ENCODE data around the gene WDR86.

The WDR86 gene

DNA sequence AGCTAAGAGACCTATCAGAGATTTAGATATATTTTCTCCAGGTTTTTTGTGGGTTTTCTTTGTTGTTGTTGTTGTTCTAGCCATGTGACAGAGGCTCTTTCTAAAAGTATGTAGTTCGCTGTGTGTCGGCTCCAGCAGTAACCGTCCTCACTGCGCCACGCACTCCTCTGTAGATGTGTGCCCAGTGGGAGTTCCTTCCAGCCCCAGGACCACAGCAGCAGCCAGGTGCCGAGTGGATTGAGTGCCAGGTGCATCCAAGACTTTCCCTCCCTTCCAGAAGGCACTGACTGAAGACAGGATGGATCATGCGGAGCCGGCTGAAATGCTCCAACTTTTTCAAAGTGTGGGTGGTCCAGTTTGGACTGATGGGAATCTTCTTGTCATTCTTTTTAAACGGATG lies 31.8 kb downstream of the WDR86 start:
- no peak for DNase-seq

DNA sequence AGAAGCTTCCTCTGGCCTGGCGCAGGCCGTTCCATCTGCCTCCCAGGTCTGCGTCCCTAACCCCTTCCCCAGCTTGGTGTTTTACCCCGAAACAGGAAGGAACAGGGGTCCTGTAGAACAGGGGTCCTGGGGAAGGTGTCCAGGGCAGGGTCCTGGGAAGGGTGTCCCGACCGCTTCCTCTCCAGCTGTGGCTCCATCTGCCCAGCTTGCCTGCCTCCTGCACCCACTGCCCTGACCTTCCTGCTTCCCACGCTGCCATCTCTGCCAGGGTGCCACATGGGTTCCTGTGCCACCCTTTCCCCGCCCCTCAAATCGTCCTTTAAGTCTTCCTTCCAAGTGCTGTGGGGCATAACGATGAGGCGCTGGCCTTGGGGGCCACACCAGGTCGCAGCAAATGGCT lies 32.4 kb downstream of the WDR86 start:
- DNase-seq: no peak

DNA sequence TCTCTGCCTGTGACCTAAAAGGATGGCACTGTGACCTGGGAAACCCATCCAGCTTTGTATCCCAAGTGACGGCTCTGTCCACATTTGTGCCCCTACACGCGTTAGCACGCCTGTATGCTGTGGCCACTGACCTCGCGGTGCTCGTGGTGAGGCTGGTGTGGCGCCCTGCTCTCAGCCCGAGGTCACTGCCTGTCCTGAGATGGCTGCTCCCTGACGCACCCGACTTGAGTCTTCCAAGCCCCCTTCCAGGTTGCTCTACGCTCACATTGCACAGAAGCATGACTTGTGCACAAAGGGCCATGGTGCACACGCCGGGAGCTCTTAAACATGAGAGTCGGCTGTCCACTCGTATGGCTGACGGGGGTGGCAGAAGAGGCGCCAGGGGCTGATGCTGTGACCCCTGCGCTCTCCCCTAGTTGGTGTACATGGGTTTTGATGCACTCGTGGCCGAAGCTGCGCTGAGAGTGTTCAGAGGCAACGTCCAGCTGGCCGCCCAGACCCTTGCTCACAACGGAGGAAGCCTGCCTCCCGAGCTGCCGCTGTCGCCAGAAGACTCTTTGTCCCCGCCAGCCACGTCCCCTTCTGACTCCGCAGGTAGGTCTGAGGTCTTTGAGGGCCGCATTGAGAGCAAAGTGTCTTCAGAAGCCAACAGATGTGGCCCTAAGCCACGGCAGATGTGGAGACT lies 33.5 kb downstream of the WDR86 start:
- DNase-seq: no peak

DNA sequence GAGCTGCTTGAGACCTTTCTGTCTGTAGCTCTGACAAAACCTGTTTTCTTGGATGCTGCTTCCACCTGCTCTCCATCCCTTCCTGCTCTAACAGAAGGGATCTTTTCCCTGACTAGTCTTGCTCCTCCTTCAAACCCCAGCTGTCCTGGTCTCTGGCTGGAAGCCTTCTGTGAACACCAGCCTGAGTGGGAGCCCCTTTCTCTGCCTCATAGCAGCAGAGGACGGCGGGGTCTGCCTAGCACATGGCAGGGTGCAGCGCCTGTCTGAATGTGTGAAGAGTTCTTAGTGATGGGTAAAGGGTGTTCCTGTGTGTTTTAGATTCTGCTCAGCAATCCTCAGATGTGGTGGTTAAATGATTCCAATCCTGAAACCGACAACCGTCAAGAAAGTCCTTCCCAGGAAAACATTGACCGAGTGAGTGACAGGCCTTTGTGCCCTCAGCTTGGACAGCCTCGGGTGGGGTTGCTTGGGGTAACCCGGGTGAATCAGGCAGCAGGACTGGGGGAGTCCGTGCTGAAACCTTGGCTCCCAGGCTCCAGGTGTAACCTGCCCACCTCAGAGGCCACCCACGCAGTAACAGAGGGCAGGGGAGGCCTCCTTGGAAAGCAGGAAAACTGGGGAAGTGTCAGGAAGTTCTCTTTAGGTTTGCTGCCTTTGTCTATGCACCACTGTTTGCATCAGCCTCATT lies 34.2 kb downstream of the WDR86 start:
- DNase-seq: no peak

DNA sequence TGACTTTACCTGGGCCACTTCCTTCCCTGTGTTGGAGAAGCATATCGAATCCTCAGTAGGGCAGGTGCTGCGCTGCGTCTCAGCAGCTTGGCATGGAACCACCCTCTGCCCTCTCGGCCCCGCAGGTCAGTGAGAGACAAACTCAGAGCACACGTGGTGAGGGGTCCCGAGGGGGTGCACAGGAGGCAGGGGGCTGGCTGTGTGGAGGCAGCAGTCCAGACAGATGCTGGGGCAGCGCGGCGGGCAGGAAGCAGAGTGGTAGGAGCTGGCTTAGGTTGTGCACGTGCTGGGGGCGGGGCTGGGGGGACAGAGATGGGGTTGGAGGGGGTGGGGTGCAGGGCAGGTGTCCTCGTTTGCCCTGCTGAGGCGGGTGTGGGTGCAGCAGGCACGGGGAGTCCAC lies 35.1 kb downstream of the WDR86 start:
- no peak for DNase-seq

DNA sequence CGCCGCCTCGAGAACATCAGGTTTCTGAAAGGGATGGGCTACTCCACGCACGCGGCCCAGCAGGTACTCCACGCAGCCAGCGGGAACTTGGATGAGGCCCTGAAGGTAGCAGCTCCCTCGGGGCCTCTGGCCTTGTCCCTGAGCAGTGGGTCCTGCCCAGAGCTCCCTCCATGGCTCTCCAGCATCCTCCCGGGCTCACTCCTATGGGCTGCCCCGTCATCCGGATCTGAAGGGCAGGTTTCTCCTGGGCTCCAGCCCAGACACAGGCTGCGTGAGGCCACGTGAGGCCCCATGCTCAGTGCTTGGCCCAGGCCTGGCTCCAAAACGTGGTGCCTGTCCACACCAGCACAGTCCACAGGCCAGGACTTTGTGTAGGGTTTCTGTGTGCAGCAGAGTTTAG lies 35.7 kb downstream of the WDR86 start:
- no peak for DNase-seq

DNA sequence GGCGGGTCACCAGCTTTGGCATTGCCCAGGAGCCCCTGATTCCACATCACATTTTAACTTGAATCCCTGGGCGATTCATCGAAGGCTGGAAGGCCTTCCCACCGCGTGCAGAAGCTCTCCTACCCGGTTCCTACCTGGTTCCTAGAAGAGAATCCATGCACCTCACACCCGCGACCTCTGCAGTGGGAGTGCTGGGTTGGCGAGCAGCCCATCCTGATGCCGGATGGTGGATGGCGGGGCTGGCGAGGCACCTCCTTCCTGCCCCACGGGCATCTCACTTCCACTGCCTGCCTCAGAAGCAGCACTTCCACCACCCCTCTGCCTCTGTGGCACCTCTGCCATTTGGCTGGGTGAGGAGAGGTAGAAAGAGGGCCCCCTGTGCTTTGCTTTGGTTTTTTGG lies 36.2 kb downstream of the WDR86 start:
- no peak for DNase-seq

DNA sequence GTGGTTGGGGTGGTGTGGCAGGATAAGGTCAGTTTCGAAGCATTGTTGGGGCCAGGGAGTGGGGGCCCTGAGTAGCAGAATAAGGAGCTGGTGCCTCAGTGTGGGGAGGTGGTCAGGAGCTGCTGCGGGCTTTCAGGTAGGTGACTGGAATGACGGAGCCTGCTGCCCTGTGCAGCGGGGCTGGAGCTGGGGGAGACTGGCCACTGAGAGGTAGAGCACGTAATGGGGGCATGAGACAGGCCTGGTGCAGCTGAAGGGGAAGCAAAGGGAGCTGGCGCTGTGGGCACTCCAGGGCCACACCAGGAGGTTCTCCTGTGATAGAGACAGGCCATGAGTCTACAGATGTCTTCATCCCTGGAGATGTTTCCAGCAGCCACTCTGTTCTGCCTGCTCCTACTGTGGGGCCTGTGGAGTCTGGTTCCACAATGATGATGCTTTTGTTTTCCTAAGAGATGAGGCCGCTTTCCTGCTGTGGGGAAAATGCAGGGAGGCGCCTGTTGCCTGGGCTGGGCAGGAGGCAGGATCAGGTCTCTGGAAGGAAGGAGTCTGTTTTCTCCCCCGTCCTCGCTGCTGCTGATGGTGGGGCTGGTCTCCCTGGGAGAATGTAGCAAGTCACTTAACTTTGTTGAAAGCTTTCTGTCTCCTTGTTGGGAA lies 37.1 kb downstream of the WDR86 start:
- no peak for DNase-seq

DNA sequence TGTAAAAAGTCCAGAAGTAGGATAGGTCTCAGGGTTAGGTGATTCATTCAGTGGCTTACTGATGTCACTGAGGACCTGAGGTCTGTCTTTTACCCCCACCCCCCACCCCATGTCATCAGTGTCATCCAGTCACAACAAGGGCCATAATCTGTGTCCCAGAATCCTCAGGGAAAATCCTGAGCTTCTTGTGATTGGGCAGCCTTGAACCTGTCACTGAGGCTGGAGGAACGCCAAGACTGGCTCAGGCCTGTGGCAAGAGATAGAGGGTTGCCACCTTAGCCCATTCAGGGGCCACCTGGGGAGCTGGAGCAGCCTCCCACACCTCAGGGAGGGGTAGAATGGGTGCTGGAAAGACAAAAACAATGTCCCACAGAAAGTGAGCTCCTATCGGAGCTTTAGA lies 38.6 kb downstream of the WDR86 start:
- DNase-seq: no peak

DNA sequence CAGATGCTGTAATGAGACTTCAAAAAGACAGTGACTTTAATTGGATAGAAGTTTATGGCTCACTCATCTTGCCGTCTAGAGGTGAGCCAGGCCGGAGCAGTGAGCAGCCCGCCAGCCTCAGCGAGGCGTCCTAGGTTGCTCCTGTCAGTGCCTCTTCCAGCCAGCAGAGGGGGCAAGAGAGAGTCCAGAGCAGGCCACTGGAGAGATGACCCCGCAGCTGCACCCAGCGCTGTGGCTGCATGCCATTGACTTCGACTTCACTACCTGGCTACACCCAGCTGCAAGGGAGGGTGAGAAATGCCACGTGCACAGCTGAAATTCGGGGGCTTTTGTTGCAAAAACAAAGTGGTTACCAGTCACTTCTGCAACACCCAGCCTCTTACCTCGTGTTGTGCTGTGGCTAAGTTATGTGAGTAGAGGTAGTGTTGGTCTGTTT lies 41.7 kb downstream of the WDR86 start:
- peak; percentile 60 for DNase-seq

DNA sequence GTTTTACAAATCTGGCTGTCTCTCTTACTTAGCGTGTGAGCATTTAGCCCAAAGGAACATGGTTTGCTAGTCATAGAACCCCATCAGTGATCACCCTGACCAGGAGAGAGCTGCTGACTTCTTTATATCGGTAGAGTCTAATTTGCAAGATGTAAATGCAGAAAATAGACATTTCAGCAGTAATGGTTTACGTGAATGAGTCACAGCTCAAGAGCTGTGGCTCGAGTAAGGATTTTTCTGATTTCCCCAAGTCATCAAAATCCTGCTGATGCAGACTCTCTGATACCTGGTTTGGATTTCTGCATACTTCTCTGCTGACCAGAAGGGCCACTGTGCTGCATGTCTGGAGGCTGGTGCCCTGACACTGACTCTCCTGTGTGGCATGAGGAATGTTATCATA lies 42.6 kb downstream of the WDR86 start:
- DNase-seq: peak; percentile 46

DNA sequence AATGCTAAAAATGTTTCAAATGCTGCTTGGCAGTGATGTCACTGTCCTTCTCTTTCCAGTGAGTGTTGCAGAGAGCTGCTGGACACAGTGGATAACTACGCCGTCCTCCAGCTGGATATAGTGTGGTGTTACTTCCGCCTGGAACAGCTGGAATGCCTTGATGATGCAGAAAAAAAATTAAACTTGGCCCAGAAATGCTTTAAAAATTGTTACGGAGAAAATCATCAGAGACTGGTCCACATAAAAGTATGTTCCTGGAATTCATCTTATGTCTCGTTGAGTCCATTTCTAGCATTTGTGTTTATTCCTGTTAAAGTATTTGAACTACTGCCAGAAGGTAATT lies 43.0 kb downstream of the WDR86 start:
- DNase-seq: peak; percentile 70

DNA sequence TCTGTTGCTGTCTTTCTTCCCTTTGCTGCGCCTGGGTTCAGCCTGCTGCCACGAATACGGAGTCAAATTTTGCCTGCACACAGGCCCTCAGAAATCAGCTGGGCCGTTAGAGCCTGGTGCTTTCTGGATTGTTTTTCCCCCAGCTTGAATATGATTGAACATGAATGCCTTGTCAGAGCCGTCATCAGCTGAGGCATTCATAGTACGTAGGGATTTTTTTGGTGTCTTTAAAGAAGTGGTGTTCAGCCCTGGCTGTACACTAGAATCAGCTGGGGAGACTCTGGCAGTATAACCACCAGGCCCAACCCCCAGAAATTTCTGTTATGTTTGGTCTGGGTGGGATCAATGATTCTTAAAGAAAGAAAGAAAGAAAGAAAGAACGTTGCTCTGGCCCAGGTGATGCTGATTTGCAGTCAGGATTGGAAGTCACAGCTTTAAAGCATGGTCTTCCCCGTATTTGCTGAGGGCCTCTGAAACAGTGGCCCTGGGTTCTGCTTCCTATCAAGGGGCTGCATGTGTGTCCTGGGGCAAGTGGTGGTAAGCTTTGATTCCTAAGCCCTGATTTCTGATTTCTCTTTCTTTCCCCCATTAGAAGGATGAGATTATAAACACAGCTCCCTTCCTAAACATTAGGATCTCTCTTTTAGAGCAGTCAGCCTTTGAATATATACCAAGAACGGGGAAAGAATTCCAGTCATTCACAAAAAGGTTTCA lies 43.5 kb downstream of the WDR86 start:
- peak; percentile 22 for DNase-seq

DNA sequence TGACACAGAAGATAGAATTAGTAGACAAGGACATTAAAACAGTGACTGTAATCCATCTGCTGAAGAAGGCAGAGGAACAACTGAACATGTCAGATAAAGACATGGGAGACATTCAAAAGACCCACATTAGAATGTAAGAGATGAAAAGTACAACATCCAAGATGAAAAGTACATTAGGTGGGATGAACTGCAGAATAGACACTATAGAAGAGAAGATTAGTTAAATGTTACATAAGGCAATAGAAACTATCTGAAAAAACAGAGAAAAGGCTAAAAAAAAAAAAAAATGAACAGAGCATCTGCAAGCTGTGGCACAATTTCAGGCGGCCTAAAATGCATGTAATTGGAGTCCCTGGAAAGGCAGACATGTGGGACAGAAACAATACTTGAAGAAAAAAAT lies 46.7 kb downstream of the WDR86 start:
- no peak for DNase-seq

DNA sequence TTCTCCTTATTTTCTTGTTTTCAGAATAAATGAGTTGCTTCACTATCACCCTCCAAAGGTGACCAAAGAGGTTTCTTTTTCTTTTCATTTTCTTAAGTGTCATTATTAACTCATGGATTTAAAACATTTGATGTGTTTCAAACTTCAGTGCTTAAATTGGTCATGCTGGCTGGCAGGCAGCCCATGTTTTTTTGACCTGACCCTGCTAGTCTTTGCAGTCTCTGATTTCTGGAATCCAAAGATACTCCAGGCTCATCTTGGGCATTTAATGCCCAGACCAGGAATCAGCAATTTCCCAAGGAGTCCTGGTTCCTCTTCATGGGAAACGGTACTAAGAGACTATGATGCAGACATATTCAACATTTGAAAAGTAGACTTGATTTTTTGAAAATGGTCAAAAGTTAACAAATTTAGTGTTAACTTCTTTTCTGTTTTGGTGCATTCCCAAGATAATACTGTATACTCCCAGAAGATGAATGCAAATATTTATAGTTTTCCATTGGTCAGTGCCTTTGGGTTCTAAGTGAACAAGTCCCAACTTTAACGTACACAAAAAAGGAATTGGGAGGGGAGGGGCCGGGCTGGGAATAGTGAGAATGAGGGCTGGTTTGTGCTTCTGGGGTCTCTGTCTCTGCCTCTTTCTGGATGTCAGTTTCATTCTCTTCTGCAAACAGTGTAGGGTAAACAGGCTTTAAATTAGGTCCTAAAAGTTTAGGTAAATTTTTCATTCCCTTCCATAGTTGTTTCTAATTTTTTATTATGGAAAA lies 48.5 kb downstream of the WDR86 start:
- DNase-seq: no peak

DNA sequence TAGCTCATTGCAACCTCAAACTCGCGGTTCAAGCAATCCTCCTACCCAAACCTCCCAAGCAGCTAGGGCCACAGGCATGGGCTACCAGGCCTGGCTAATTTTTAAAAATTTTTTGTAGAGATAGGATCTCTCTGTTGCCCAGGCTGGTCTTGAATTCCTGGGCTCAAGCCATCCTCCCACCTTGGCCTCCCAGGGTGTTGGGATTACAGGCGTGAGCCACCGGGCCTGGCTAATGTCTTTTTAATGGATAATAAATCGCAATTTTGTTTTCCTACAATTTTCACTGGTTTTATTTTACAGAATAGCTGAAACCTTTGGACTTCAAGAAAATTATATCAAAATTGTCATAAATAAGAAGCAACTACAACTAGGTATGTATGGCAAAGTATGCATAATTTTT lies 57.3 kb downstream of the WDR86 start:
- DNase-seq: no peak

DNA sequence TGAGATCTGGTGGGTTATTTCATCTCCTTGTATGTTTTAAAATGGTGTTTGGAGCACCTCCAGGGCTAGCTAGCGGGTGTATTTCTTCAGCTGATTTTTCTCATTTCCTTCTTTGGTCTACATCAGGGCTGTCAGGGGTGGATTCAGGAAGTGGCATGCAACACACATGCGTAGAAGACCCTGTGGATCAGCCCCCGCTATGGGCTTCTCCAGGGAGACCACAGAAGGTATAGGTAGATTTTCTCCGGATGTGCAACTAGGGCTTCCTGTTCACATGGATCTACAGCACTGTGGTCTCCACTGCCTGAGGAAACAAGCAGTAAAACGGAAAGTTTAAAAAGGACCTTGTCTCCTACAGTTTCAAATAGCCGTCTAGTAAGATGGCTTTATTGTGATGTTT lies 57.9 kb downstream of the WDR86 start:
- no peak for DNase-seq

DNA sequence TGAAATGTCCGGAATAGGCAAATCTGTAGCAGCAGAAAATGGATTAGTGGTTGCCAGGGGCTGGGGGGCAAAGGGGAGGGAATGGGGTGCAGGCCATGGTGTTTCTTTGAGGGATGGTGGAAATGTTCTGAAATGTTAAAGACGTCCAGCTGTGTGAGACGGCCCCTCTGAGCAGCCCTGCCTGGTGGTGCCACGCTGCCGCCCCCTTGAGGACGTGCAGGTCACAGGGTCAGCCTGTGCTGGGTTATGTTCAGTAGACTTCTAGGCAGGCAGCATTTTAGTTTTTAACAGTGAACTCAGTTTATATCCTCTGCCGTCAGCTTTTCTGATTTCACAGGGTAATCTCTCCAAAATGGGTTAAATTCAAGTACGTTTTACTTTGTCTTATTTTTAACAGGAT lies 58.8 kb downstream of the WDR86 start:
- no peak for DNase-seq

DNA sequence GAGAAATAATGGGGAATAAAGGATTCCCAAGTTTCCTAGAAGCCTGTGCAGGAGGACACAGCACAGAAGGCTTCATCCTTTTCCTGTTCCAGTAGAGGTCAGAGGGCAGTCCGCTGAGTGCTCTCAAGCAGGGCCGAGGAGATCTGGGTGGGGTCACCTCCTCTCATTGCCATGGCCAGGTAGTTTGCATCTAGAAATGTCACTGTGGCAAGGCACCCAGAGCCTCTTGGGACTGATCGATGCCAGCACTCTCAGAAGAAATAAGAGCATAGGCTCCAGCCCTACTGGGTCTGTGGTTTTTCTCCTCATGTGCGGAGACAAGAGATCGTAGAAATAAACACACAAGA lies 60.4 kb downstream of the WDR86 start:
- no peak for DNase-seq

DNA sequence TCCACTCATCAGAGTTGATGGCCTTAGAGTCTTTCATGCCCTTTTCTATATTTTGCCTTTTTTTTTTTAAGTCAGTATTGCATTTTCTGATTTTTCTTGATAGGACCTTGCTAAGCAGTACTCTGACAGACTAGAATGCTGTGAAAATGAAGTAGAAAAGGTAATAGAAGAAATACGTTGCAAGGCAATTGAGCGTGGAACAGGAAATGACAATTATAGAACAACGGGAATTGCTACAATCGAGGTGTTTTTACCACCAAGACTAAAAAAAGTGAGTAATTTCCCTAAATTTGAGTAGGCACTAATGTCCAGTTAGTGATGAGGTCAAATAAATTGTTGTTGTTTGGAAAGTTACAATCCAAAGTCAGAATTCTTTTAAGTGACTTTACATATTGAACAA lies 60.9 kb downstream of the WDR86 start:
- no peak for DNase-seq

DNA sequence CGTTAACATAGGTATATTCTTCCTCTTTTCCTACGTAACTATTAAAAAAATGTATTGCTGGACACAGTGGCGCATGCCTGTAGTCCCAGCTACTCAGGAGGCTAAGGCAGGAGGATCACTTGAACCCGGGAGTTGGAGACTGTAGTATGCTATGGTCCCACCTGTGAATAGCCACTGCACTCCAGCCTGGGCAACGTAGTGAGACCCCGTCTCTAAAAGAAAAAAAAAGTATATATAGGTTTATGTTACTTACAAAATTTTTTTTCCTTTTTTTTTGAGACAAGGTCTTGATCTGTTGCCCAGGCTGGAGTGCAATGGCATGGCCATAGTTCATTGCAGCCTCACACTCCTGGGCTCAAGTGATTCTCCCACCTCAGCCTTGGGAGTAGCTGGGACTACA lies 62.6 kb downstream of the WDR86 start:
- DNase-seq: no peak

DNA sequence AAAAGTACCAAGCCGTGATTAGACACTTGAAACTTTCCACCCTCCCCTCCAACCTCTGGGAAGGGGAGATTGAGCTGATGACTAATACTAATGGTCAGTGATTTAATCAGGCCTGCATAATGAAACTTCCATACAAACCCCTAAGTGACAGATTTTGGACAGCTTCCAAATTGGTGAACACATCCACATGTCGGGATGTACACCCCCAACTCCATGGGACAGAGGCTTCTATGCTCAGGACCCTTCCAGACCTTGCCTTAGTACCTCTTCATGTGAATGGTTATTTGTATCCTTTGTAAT lies 63.4 kb downstream of the WDR86 start:
- DNase-seq: no peak

All from fibroblast of skin of right quadriceps (primary cell).